ENCODE results near the gene TMEM203. TPM values are rescaled to one million over a fixed set of nuclear protein-coding genes. Genes with fewer than 3 reads are reported as not detected.

Gene TMEM203
- total RNA-seq, 4 donors from 2014 or later: 28.8 to 45.8 (median 34.8) TPM

GRCh38 chr9:137215196-137215986 is 9.9 kb upstream of the TMEM203 start:
- DNase-seq (ENCODE audit: extremely low spot score): no peak
- intact Hi-C loops (cut with DNase I): no loop called here

DNA sequence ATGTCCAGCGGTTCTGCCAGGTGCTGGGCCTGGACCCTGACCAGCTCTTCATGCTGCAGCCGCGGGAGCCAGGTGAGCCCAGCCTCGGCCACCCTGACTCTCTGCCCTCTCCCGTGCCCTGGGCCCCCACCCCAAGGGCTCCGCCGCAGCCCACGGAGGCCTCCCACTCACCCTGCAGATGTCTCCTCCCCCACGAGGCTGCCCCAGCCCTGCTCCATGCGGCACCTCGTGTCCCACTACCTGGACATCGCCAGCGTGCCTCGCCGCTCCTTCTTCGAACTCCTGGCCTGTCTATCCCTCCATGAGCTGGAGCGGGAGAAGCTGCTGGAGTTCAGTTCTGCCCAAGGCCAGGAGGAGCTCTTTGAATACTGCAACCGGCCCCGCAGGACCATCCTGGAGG is 9.2 kb upstream of the TMEM203 start:
- peaks cover 4 to 20% (median 13%) of the 10 kb centered on the region in 4 donors for H3K4me1 ChIP-seq
- intact Hi-C loops (cut with DNase I): no loop called here
- no peak overlapping the region for H3K27ac ChIP-seq (replicated peaks in 1 of 4)
- no peaks in the 10 kb centered on the region for H3K9me3 ChIP-seq
- WGBS: 93% methylated on average over 19 of the region's 19 CpGs
- no peak overlapping the region for H3K4me3 ChIP-seq
- no peak for DNase-seq (ENCODE audit: extremely low spot score)
- no peaks in the 10 kb centered on the region for H3K27me3 ChIP-seq
- peaks cover 0 to 44% (median 15%) of the 10 kb centered on the region in 4 donors for H3K36me3 ChIP-seq
- TF ChIP-seq POLR2AphosphoS5 (IDR thresholded peaks at IDR 0.05) (no peak), POLR2A (IDR thresholded peaks at IDR 0.05; ENCODE audit: low read depth) (no peak), EP300 (IDR thresholded peaks at IDR 0.05) (no peak)
- TF ChIP-seq, protein P1, sequence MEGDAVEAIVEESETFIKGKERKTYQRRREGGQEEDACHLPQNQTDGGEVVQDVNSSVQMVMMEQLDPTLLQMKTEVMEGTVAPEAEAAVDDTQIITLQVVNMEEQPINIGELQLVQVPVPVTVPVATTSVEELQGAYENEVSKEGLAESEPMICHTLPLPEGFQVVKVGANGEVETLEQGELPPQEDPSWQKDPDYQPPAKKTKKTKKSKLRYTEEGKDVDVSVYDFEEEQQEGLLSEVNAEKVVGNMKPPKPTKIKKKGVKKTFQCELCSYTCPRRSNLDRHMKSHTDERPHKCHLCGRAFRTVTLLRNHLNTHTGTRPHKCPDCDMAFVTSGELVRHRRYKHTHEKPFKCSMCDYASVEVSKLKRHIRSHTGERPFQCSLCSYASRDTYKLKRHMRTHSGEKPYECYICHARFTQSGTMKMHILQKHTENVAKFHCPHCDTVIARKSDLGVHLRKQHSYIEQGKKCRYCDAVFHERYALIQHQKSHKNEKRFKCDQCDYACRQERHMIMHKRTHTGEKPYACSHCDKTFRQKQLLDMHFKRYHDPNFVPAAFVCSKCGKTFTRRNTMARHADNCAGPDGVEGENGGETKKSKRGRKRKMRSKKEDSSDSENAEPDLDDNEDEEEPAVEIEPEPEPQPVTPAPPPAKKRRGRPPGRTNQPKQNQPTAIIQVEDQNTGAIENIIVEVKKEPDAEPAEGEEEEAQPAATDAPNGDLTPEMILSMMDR (IDR thresholded peaks at IDR 0.05): no peak

More at GRCh38 chr9:137215196-137215986, 9.9 kb upstream of the TMEM203 start:
- peaks cover 4 to 20% (median 13%) of the 10 kb centered on the region in 4 donors for H3K4me1 ChIP-seq
- no peaks in the 10 kb centered on the region for H3K27me3 ChIP-seq
- peaks cover 0 to 37% (median 13%) of the 10 kb centered on the region in 4 donors for H3K36me3 ChIP-seq
- no peak overlapping the region for H3K27ac ChIP-seq (replicated peaks in 1 of 4)
- H3K9me3 ChIP-seq: no peaks in the 10 kb centered on the region
- 88% methylated on average over 13 of the region's 22 CpGs for WGBS
- no peak for TF ChIP-seq EP300 (IDR thresholded peaks at IDR 0.05)
- TF ChIP-seq POLR2AphosphoS5 (IDR thresholded peaks at IDR 0.05): no peak
- TF ChIP-seq POLR2A (IDR thresholded peaks at IDR 0.05; ENCODE audit: low read depth): no peak
- TF ChIP-seq, protein P1 (IDR thresholded peaks at IDR 0.05): no peak
- H3K4me3 ChIP-seq: no peak overlapping the region

DNA sequence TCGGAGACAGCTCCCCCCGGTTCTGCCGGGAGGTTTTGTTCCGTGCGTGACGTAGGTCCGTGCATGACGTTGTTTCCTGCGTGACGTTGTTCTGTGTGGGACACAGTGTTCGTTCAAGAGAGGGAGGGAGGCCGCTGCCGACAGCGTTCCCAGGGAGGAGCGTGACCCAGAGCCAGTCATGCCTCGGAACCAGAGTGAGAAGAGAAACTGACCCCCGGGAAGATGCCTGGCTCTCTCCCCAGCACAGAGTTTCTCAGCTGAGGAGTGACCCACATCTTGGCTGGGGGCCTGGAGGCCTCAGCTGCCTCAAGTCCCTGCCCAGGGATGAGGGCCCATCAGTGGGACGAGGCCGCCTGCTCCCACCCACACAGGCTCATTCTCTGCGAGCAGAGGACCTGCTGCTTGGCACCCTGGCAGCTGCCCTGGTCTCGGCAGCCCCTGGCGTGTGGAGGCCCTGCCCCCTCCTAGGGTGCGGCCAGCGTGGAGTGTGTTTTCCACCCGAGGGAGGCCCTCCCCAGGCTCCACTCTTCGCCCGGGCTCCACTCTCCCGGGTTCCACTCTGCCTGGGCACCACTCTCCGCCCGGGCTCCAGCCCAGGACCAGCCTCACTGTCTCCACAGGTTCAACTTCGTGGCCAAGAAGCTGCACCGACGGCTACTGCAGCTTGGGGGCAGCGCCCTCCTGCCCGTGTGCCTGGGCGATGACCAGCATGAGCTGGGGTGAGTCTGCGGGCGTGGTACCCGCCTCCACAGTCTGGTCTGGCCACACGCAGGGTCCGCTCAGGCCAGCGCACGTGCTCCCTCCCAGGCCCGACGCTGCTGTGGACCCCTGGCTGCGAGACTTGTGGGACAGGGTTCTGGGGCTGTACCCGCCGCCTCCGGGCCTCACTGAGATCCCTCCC is 8.0 kb upstream of the TMEM203 start:
- Histone ChIP-seq H3K36me3 (peaks cover 0 to 57% (median 15%) of the 10 kb centered on the region in 4 donors), H3K27me3 (no peaks in the 10 kb centered on the region), H3K4me3 (no peak overlapping the region), H3K9me3 (no peaks in the 10 kb centered on the region), H3K27ac (replicated peaks in 1 of 4) (no peak overlapping the region), H3K4me1 (peaks cover 4 to 19% (median 10%) of the 10 kb centered on the region in 4 donors)
- TF ChIP-seq POLR2AphosphoS5 (IDR thresholded peaks at IDR 0.05): no peak
- no peak for TF ChIP-seq POLR2A (IDR thresholded peaks at IDR 0.05; ENCODE audit: low read depth)
- TF ChIP-seq, protein P1 (IDR thresholded peaks at IDR 0.05): no peak
- no peak for TF ChIP-seq EP300 (IDR thresholded peaks at IDR 0.05)
- no peak for DNase-seq (ENCODE audit: extremely low spot score)
- intact Hi-C loops (cut with DNase I): no loop called here
- 92% methylated on average over 26 of the region's 49 CpGs for WGBS

DNA sequence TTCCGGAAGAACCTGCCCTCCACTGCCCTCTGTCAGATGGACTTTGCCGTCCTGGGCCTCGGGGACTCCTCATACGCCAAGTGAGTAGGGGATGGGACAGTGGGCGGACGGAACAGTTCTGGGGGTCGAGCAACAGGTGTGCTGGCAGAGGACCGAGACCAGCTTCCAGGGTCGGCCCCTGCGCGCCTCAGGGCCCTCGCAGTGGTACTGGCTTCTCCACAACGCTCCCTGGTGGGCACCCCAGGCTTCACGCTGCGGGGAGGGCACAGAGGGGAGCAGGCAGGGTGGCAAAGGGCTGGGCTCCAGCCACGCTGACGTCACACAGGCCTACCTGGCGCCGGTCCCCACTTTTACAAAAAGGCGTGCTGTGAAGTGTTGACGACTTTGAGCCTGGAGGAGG is 7.1 kb upstream of the TMEM203 start:
- Histone ChIP-seq H3K4me3 (no peak overlapping the region), H3K36me3 (peaks cover 0 to 61% (median 15%) of the 10 kb centered on the region in 4 donors), H3K4me1 (peaks cover under 1 to 10% (median 7%) of the 10 kb centered on the region in 4 donors), H3K27ac (replicated peaks in 1 of 4) (no peak overlapping the region), H3K9me3 (no peaks in the 10 kb centered on the region), H3K27me3 (no peaks in the 10 kb centered on the region)
- WGBS: 81% methylated on average over 10 of the region's 21 CpGs
- TF ChIP-seq EP300 (IDR thresholded peaks at IDR 0.05) (no peak), POLR2AphosphoS5 (IDR thresholded peaks at IDR 0.05) (no peak)
- intact Hi-C loops (cut with DNase I): no loop called here
- no peak for DNase-seq (ENCODE audit: extremely low spot score)

DNA sequence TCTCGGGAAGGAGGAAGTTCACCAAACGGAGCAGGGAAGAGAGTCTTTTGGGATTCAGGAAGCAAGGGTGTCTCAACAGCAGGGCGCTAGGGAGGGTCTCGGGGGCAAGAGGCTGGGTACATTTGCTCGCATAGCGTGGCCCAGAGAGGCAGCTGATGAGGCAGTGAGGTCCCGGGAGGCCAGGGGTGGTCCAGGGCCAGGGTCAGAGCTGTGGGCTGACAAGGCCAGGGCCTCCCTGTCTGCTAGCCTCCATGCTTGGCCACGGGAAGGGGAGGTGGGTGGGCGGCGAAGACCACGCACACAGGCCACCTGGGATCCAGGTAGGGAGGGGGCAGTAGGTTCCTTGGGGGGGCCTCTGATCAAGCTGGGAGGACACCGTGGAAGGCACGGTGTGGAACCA is 6.1 kb upstream of the TMEM203 start:
- Histone ChIP-seq H3K9me3 (no peaks in the 10 kb centered on the region), H3K36me3 (peaks cover 0 to 60% (median 15%) of the 10 kb centered on the region in 4 donors), H3K4me1 (peaks cover 5 to 10% (median 8%) of the 10 kb centered on the region in 4 donors), H3K27ac (replicated peaks in 1 of 4) (no peak overlapping the region), H3K27me3 (no peaks in the 10 kb centered on the region), H3K4me3 (no peak overlapping the region)
- 89% methylated on average over 10 of the region's 13 CpGs for WGBS
- TF ChIP-seq, protein P1 (IDR thresholded peaks at IDR 0.05): no peak
- no peak for TF ChIP-seq POLR2A (IDR thresholded peaks at IDR 0.05; ENCODE audit: low read depth)
- DNase-seq (ENCODE audit: extremely low spot score): no peak
- intact Hi-C loops (cut with DNase I): no loop called here

All from esophagus muscularis mucosa (tissue), 4 donors.